GM13976 (cell line): ENCODE results near the gene PROCA1.

Source experiments
- DNase-seq: peaks from one replicate; pipeline ENCODE4 v3.0.0; 2012; ENCODE audit warnings: low spot score
- CTCF ChIP-seq: IDR thresholded peaks from 2 replicates; pipeline ENCODE4 v1.5.1; 2012; ENCODE audit warnings: borderline replicate concordance, mild to moderate bottlenecking; ENCODE audit not compliant: insufficient read depth; ENCODE audit errors: extremely low read depth, missing control alignments, control extremely low read depth
- in situ Hi-C: fragments of 300-500 bp; cut with MboI; formaldehyde crosslinking; loops from one replicate; pipeline ENCODE4 v1.12.0; 2022; ENCODE audit warnings: low sequenced_read_pairs, mixed read lengths, inconsistent platforms; ENCODE audit not compliant: unreplicated experiment

Gene PROCA1

GRCh38 chr17:28700278-28700677 is 11.4 kb downstream of the PROCA1 start:
- no peak for TF ChIP-seq CTCF
- DNase-seq = no peak
- in situ Hi-C loops = no loop called here

- in situ Hi-C loops = no loop called here
- no peak for TF ChIP-seq CTCF
Measured at GRCh38 chr17:28698253-28698941, 13.3 kb downstream of the PROCA1 start.

GRCh38 chr17:28693869-28694268 is 17.8 kb downstream of the PROCA1 start:
- DNase-seq = no peak
- no peak for TF ChIP-seq CTCF
- in situ Hi-C loops = no loop called here

More at GRCh38 chr17:28698253-28698941, 13.3 kb downstream of the PROCA1 start:
- no peak for DNase-seq

DNA sequence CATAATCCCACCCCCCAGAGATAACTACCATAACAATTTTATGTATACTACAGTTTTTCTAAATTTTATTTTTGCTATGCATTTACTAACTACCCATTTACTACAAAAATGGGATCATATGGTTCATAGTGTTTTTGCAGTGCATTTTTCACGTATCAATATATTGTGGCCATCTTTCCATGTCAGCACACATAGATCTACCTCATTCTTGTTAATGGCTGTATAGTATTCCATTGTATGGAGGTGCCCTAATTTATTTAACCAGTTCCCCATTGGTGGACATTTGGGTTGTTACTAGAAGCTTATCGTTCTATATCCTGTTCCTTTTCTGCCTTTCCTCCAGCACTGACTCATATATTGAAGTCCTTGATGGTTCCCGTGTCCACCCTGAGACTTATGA is 22.7 kb downstream of the PROCA1 start:
- TF ChIP-seq CTCF = no peak
- in situ Hi-C loops = no loop called here
- no peak for DNase-seq

- DNase-seq = no peak
- no peak for TF ChIP-seq CTCF
- in situ Hi-C loops = no loop called here
Measured at GRCh38 chr17:28688481-28688880, 23.2 kb downstream of the PROCA1 start.

DNA sequence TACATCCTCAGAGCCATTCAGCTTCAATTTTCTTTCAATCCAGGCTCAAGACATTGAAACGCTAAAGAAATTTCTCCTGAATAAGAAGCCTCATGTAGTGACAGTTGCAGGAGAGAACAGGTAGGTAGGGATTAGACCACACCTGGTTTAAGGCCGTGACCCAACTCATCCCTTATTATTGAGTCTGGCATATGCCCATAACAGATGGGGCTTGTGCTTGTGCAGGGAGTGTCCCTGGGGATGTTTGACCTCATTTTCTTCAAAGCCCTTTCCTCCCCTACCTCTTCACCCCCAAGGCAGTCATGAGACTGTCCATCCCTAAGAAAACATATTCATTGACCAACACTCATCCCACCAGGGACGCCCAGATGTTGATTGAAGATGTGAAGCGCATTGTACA is 25.4 kb downstream of the PROCA1 start:
- TF ChIP-seq CTCF = no peak
- DNase-seq = no peak
- in situ Hi-C loops = no loop called here
